Lung (tissue), 12 donors: Measurements from ENCODE around the gene TCP11L2. TPM values are rescaled to one million over a fixed set of nuclear protein-coding genes. Genes with fewer than 3 reads are reported as not detected.

Experiments used
- ATAC-seq: fragments of 200-7000 bp; cut with Tn5 transposase; one replicate; pipeline ENCODE4 v1.9.1; 2020; ENCODE audit warnings: moderate number of reproducible peaks; ENCODE audit not compliant: insufficient read depth, low FRiP score
- DNase-seq, 3 donors: peaks; one replicate each; pipeline ENCODE4 v3.0.0-alpha.2; 2013 to 2017
- H3K27ac ChIP-seq, 2 donors: one replicate each; pipeline ENCODE4 v1.5.1; 2013; ENCODE audit warnings: mild to moderate bottlenecking in 2 of 2, moderate library complexity in 2 of 2, control low read depth in 1 of 2, inconsistent platforms in 1 of 2, low read depth in 1 of 2, low read length in 1 of 2
- H3K27me3 ChIP-seq, 3 donors: one replicate each; pipeline ENCODE4 v1.5.1; 2013; ENCODE audit warnings: low read length in 2 of 3; ENCODE audit not compliant: control insufficient read depth in 3 of 3, insufficient read depth in 3 of 3
- H3K36me3 ChIP-seq, 4 donors: one replicate each; pipeline ENCODE4 v1.5.1; 2013; ENCODE audit warnings: low read length in 4 of 4, mild to moderate bottlenecking in 1 of 4, moderate library complexity in 1 of 4; ENCODE audit not compliant: control insufficient read depth in 4 of 4, insufficient read depth in 4 of 4
- H3K4me1 ChIP-seq, 5 donors: one replicate each; pipeline ENCODE4 v1.5.1; 2013; ENCODE audit warnings: low read length in 5 of 5, mild to moderate bottlenecking in 2 of 5, moderate library complexity in 1 of 5; ENCODE audit not compliant: control insufficient read depth in 5 of 5, insufficient read depth in 5 of 5
- H3K4me3 ChIP-seq: one replicate; pipeline ENCODE4 v1.5.1; 2013; ENCODE audit warnings: mild to moderate bottlenecking, control low read depth, moderate library complexity
- H3K9ac ChIP-seq, 2 donors: one replicate each; pipeline ENCODE4 v1.5.1; 2013; ENCODE audit warnings: low read length in 2 of 2, control low read depth in 1 of 2; ENCODE audit not compliant: insufficient read depth in 1 of 2
- H3K9me3 ChIP-seq, 4 donors: one replicate each; pipeline ENCODE4 v1.5.1; 2013; ENCODE audit warnings: low read length in 3 of 4, mild to moderate bottlenecking in 1 of 4, moderate library complexity in 1 of 4; ENCODE audit not compliant: control insufficient read depth in 4 of 4, insufficient read depth in 3 of 4
- CTCF ChIP-seq: IDR thresholded peaks from 2 replicates; pipeline ENCODE4 v1.5.1; 2012; ENCODE audit warnings: mild to moderate bottlenecking; ENCODE audit errors: control extremely low read depth, extremely low read depth
- whole genome bisulfite sequencing, 2 donors: extraction: QIAGEN DNeasy Blood & Tissue Kit; methylation state at CpG; one replicate each; pipeline ENCODE4 v1.1.7; 2013; 5-methylcytosine and 5-hydroxymethylcytosine counted together
- polyA plus RNA-seq, 2 donors: library from polyadenylated mRNA; stranded (reverse); fragments of 200-250 nt; gene quantifications; one replicate each; pipeline ENCODE4 v1.2.1, GENCODE V29; 2013
- total RNA-seq, 2 donors: library from RNA; depleted of rRNA in 1 of 2; stranded (reverse); fragments of >200 nt in 1 of 2; gene quantifications; one replicate each; pipeline ENCODE4 v1.2.1, GENCODE V29; 2014 to 2021
- donor health status: control.
- donor health status: control.
- donor health status: Bipolar disorder and iron deficiency.
- donor health status: healthy.
- donor health status: DM: yes; HTN: yes; CAD: no.

TCP11L2 gene
- total and polyA plus RNA-seq, 4 donors, result 4.9 to 78.5 (median 24.8) TPM

- peak overlapping the region; percentile 59 to 86 for H3K27ac ChIP-seq
- 84 to 94% methylated on average over 8 of the region's 8 CpGs for WGBS, 2 donors
- no peak overlapping the region for H3K4me3 ChIP-seq
- no peaks in the 10 kb centered on the region for H3K36me3 ChIP-seq
- TF ChIP-seq CTCF, result no peak
- no peaks in the 10 kb centered on the region for H3K9me3 ChIP-seq
- H3K4me1 ChIP-seq, result peaks cover 0 to 8% (median 1%) of the 10 kb centered on the region in 5 donors
- H3K9ac ChIP-seq, result no peak overlapping the region
- DNase-seq (no peak), ATAC-seq (peak; percentile 48)
- H3K27me3 ChIP-seq, result no peaks in the 10 kb centered on the region
Observed at GRCh38 chr12:106296179-106296877, 6.2 kb upstream of the TCP11L2 start.

GRCh38 chr12:106297075-106297474, 5.5 kb upstream of the TCP11L2 start:
- WGBS, 2 donors, result 89 to 90% methylated on average over 3 of the region's 3 CpGs
- Histone ChIP-seq H3K9me3 (no peaks in the 10 kb centered on the region), H3K36me3 (no peaks in the 10 kb centered on the region), H3K4me3 (no peak overlapping the region), H3K27ac (peak overlapping the region in 1 of 2 donors; percentile 86), H3K27me3 (no peaks in the 10 kb centered on the region), H3K9ac (no peak overlapping the region), H3K4me1 (peaks cover 0 to 8% (median 5%) of the 10 kb centered on the region in 5 donors)
- no peak for DNase-seq
- no peak for ATAC-seq
- TF ChIP-seq CTCF, result no peak

GRCh38 chr12:106297681-106298080, 4.9 kb upstream of the TCP11L2 start:
- H3K27me3 ChIP-seq, result no peaks in the 10 kb centered on the region
- no peak for DNase-seq
- no peaks in the 10 kb centered on the region for H3K9me3 ChIP-seq
- no peak overlapping the region for H3K9ac ChIP-seq
- peak overlapping the region; percentile 3 to 36 for H3K27ac ChIP-seq
- no peaks in the 10 kb centered on the region for H3K36me3 ChIP-seq
- no peak overlapping the region for H3K4me3 ChIP-seq
- H3K4me1 ChIP-seq, result peaks cover 0 to 8% (median 5%) of the 10 kb centered on the region in 5 donors
- no peak for TF ChIP-seq CTCF
- no peak for ATAC-seq
